GM21723 (cell line): ENCODE measurements around the gene MYZAP.

ENCODE experiments used
- ATAC-seq: cut with Tn5 transposase; IDR thresholded peaks from one replicate; pipeline ENCODE4 v1.9.1; 2021; ENCODE audit warnings: mild to moderate bottlenecking, moderate library complexity; ENCODE audit not compliant: unreplicated experiment

The MYZAP gene

DNA sequence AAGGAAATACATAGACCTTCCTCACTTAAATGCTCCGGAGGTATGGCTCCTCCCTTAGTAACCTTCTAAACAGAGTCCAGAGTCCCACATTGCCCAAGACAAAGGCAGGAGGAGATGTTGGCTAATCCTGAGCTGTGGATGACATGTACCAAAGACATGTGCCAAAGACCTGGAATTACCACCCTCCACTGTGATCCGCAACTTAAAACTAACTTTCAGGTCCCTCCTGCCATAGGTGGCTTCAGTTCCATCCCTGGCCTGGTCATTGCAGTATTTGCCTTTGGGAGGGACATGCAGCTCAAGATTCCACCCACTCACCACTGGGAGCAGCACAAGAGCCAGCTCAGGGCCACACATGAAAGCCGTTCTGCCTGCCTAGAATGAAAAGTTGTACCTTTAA is 28.0 kb downstream of the MYZAP start:
- no peak for ATAC-seq

- no peak for ATAC-seq
These were observed 33.0 kb downstream of the MYZAP start for GRCh38 chr15:57624730-57625129.

GRCh38 chr15:57625703-57626448 is 34.2 kb downstream of the MYZAP start:
- ATAC-seq: no peak

DNA sequence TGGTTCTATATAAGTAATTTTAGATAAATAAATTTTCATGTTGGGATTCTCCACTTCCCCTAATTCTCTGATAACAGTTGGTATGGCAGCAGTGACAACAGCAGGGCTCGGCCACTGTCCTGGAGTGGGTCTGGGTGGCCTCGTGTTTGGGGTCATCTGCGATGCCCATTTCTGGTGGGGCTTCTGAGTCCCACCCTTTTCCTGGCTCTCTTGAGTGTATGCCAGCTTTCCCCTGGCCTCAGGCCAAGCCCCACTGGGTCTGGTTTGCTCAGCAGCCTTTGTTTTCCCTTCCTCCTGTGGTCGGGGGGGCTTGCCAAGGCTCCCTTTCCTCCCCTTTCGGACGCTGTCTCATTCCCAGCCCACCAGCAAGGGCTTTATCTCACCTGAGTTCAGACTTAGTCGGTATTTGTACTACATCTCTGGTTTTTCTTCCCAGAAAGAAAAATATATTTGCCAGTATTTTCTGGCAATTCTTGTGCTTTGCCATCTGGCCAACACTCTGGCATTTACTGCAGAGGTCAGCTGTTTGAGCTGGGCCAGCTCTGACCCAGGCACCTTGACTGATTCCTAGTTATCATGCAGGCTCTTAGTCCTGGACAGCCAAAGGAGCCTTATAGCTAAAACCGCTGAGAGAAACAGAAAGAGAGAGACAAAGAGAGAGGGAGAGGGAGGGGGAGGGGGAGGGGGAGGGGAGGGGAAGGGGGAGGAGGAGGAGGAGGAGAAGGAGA is 35.2 kb downstream of the MYZAP start:
- no peak for ATAC-seq

DNA sequence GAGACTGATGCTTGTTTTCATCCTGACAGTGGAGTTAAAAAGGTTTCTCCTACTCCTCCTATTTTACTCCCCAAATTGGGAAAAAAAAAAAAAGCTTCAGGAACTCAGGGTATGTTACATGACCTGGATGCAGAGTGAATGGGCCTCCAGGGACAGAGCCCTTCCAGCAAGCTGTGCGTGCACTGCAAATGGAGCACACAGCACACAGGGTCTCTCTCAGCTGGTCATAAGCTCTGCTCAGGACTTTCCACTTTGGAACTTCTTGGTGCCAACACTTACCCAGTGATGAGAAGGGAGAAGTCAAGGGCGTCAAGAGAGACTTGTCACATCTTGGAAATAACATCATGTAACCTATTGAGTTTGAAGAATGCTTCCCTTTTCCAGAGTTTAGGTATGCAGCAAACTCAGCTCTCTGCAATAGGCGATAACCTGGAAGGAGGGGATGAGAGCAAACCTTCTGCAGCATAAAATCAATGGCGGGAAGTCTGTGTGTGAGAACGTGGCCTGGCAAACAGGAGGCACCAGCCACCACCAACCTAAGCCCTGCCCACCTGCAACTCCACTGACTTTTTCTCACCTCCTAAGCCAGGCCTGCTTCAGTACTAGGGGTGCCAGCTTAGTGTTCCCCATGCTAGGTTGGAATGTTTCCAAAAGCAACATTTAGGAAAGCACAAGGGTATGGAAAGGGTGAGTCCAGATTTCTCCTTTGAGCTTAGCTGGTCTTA is 39.8 kb downstream of the MYZAP start:
- no peak for ATAC-seq

GRCh38 chr15:57634290-57634689 is 42.6 kb downstream of the MYZAP start:
- ATAC-seq: no peak

DNA sequence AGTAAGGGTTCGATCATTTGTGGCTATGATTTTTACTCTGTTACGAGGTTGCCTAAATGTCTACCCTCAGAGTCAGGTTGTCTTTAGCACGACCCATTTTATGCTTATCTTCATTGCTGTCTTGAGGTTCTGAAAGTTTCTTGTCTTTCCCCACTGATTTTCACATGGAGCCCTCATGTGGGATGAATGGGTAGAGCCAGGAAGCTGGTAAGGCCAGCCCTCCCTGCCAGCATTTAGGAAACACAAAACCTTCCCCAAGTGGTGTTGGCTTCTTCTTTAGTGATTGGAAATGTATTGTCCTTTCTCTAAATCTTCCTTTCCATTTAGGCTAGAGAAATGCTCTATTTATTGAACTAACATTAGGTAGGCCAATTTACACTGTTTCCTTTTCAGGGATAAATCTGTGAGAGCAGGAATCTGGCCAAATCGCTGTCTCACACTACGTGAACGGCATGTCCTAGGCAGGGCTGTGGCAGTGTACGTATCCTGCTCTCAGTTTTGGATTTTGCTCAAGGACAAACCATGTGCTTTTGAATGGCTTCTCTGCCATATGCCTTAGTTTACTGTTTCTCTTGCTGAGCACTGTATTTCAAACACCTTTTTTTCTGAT is 43.7 kb downstream of the MYZAP start:
- ATAC-seq: no peak

DNA sequence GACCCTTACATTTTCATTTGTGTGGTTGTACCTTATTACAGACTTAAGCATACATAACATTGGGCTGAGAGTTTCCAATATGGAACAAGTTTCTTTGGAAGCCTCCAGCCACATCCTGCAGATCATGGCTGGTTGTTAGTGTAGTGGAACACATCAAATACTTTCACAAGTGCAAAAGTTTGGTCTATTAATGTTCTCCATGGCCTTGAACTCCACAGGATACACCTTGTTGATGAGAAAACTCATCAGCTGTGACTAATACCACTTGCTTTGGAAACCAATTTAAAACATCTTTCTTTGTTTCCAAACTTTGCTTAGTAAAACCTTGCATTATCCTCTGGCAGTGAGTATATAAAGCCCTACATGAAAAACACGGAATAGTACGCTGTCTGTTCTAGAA is 46.1 kb downstream of the MYZAP start:
- no peak for ATAC-seq

GRCh38 chr15:57639306-57639705 is 47.6 kb downstream of the MYZAP start:
- no peak for ATAC-seq

DNA sequence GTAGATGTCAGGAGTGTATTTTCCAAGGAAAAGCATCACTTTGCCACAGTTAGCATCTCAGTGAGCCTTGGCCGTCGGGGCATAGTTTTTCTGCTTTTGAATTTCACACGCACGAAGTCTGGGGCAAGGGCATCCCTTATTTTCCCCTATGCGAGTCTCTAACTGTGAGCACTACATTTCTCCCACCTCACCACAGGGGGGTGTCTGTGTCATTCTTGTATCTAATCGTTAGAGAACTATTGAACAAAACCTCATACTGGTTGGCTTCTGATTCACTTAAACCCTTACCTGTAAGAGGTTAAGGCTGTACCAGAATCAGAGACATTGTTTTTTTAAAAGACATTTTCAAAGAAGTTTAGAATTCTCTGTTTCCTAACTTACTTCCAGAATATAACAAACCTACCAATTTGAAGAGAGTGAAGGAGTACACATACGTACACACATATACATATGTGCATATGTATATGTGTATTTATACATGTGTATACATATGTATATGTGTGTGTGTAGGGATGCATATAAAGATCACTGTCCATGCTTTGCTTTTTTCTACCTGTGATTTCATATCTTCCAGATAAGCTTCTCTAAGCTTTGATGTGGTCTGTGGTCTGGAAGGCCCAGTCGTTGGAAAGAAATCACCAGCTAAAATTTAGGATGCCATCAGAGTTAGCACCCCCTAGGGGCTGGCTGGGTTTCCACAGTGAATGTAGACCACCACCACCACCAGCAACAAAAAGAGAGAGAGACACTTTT is 49.4 kb downstream of the MYZAP start:
- no peak for ATAC-seq

DNA sequence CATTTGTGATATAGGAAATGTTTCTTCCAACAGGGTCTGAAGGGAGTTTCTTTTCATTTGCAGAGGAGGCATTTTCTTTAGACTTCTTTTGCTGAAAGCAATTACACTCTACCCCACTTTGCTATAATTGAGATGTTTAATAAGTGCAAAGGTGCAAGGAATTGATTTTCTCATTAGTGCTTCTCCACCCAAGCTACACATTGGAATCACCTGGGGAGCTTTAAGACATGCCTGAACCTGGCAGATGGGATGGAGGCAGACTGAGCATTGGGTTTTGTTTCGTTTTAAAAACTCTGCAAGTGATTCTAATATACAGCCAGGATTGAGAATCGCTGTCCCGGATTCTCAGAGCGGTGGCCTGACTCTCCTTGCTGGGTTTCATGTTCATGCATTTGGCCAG is 52.1 kb downstream of the MYZAP start:
- no peak for ATAC-seq

GRCh38 chr15:57646087-57646486 is 54.4 kb downstream of the MYZAP start:
- ATAC-seq: no peak

GRCh38 chr15:57647071-57647790 is 55.5 kb downstream of the MYZAP start:
- ATAC-seq: no peak

DNA sequence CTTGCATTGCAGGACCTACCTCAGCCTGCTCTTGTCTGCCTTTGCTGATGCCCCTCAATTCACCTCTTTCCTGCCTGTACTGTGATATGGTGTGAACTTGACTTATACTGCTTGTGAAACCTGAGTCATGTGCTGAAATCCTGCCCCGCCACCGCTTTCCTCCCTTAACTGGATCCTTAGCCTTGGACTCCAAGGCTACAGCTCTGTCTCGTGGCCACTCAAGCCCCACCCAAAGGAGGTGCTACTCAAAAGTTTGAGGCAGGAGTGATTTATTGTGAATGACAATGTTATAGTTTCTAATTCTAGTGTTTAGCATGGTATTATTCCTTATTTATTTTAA is 56.1 kb downstream of the MYZAP start:
- ATAC-seq: no peak

DNA sequence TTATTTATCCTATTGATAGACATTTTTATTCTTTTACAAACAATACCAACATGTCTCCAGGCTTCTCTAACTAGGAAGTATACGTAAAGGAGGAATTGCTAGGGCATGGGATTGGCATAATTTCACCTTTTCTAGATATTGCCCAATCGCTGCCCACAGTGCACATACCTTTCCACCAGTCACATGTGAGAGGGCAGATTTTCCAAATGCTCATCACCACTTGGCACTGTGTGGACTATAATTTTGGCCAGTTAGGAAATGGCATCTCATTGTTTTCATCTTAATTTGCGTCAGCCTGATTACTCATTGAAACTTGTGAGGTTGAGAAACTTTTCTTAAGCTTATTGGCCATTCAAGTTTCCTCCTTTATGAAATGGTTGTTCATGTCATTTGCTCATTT is 57.4 kb downstream of the MYZAP start:
- no peak for ATAC-seq

DNA sequence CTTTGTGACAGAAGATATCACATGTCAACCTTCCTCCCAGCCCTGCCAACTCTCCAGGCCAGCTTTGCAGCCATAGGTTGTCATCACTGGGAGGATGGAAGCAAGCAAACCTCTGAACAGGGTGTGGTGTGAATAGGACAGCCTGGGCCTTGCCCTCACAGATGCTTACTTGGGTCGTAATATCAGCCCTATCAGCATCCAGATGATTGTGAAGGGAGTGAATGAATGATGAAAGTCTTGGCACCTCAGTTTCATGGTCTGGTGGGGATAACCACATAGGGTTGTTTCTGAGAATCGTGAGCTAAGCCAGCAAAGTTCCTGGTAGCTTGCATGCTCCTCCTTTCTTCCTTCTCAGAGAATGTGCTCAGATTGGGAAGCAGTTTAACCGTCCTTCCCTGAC is 59.7 kb downstream of the MYZAP start:
- no peak for ATAC-seq

- no peak for ATAC-seq
These were observed 60.8 kb downstream of the MYZAP start for GRCh38 chr15:57652481-57652880.

DNA sequence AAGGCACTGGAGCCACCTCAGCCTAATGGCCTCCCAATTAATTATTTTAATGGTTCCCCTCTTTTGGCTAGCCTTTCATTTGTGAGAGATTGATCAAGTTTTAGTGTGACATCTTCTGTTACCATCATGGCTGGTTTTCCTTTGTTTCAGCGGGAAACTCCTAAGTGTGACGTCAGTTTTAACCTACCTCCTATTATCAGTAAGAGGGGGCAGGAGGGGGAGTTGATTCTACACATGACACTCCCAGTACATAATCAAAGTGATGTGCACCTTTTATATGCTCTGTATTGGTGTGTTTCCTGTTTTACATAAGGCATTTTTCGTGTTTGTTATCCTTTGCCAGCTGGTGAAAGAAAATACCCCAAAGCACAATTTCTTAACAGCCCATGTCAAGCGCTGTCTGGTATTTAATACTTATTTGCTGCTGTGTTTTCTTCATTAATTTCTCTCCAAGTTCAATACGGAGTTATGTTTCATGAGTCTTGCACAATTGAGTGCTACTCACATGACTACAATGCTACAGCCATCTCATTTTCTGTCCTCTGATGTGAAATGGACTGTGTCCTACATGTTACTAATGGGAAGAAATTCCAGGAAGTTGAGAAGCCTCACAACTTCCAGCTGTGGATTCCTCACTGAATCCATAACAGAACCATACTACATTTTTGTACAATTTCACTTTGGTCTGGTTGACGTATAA is 62.6 kb downstream of the MYZAP start:
- ATAC-seq: no peak

GRCh38 chr15:57655053-57655452 is 63.3 kb downstream of the MYZAP start:
- ATAC-seq: no peak

- no peak for ATAC-seq
These were observed 64.1 kb downstream of the MYZAP start for GRCh38 chr15:57655809-57656208.
